ENCODE data around the gene FHIT. TPM values are rescaled to one million over a fixed set of nuclear protein-coding genes. Genes with fewer than 3 reads are reported as not detected.

The FHIT gene
- total and polyA plus RNA-seq, 7 donors: 2.4 to 10.2 (median 6.1) TPM

GRCh38 chr3:60158035-60158434 lies 1093.2 kb downstream of the FHIT start:
- no peaks in the 10 kb centered on the region for H3K27me3 ChIP-seq
- no peaks in the 10 kb centered on the region for H3K36me3 ChIP-seq
- H3K4me1 ChIP-seq: no peaks in the 10 kb centered on the region
- intact Hi-C loops (cut with DNase I): no loop called here
- H3K4me3 ChIP-seq: no peak overlapping the region
- H3K9me3 ChIP-seq: peaks cover 0 to 3% (median 0%) of the 10 kb centered on the region in 4 donors
- no peak for TF ChIP-seq EP300 (IDR thresholded peaks at IDR 0.05)
- TF ChIP-seq CTCF (IDR thresholded peaks at IDR 0.05): no peak
- TF ChIP-seq POLR2A (IDR thresholded peaks at IDR 0.05): no peak
- TF ChIP-seq POLR2AphosphoS5 (IDR thresholded peaks at IDR 0.05): no peak
- H3K27ac ChIP-seq: no peak overlapping the region
- 97% methylated on average over 2 of the region's 2 CpGs for WGBS, 2 donors
- no peak for DNase-seq

GRCh38 chr3:60154011-60154410 lies 1097.2 kb downstream of the FHIT start:
- Histone ChIP-seq H3K4me1 (no peaks in the 10 kb centered on the region), H3K27ac (no peak overlapping the region), H3K4me3 (no peak overlapping the region), H3K36me3 (no peaks in the 10 kb centered on the region), H3K9me3 (no peaks in the 10 kb centered on the region), H3K27me3 (no peaks in the 10 kb centered on the region)
- WGBS, 2 donors: 96 to 97% methylated on average over 4 of the region's 4 CpGs
- intact Hi-C loops (cut with DNase I): no loop called here
- no peak for TF ChIP-seq CTCF (IDR thresholded peaks at IDR 0.05)
- no peak for TF ChIP-seq POLR2AphosphoS5 (IDR thresholded peaks at IDR 0.05)
- no peak for TF ChIP-seq EP300 (IDR thresholded peaks at IDR 0.05)
- TF ChIP-seq POLR2A (IDR thresholded peaks at IDR 0.05): no peak
- DNase-seq: no peak

- intact Hi-C loops (cut with DNase I): no loop called here
- no peak for DNase-seq
- Histone ChIP-seq H3K27me3 (no peaks in the 10 kb centered on the region), H3K27ac (no peak overlapping the region), H3K4me1 (no peaks in the 10 kb centered on the region), H3K36me3 (no peaks in the 10 kb centered on the region), H3K9me3 (no peaks in the 10 kb centered on the region), H3K4me3 (no peak overlapping the region)
- WGBS, 2 donors: 81 to 85% methylated on average over 4 of the region's 4 CpGs
- no peak for TF ChIP-seq POLR2A (IDR thresholded peaks at IDR 0.05)
- TF ChIP-seq EP300 (IDR thresholded peaks at IDR 0.05): no peak
- no peak for TF ChIP-seq CTCF (IDR thresholded peaks at IDR 0.05)
- TF ChIP-seq POLR2AphosphoS5 (IDR thresholded peaks at IDR 0.05): no peak
Observed at GRCh38 chr3:60153221-60153999, 1097.8 kb downstream of the FHIT start.

GRCh38 chr3:60149501-60149900 lies 1101.8 kb downstream of the FHIT start:
- no peak for TF ChIP-seq POLR2AphosphoS5 (IDR thresholded peaks at IDR 0.05)
- TF ChIP-seq POLR2A (IDR thresholded peaks at IDR 0.05): no peak
- TF ChIP-seq CTCF (IDR thresholded peaks at IDR 0.05): no peak
- TF ChIP-seq EP300 (IDR thresholded peaks at IDR 0.05): no peak

More at GRCh38 chr3:60149501-60149900, 1101.8 kb downstream of the FHIT start:
- 94 to 96% methylated on average over 3 of the region's 3 CpGs for WGBS, 2 donors
- no peaks in the 10 kb centered on the region for H3K36me3 ChIP-seq
- no peak overlapping the region for H3K27ac ChIP-seq
- no peak overlapping the region for H3K4me3 ChIP-seq
- no peak for DNase-seq
- H3K4me1 ChIP-seq: peaks cover 0 to 5% (median 0%) of the 10 kb centered on the region in 4 donors
- no peaks in the 10 kb centered on the region for H3K9me3 ChIP-seq
- intact Hi-C loops (cut with DNase I): no loop called here
- H3K27me3 ChIP-seq: no peaks in the 10 kb centered on the region
